Heart right ventricle (tissue), 16 donors: ENCODE results near the gene TVP23C. TPM values are rescaled to one million over a fixed set of nuclear protein-coding genes. Genes with fewer than 3 reads are reported as not detected.
"Not testable (repeated sequence)": the region's sequence is repeated elsewhere in the genome, so short reads cannot be mapped to it uniquely, and the experiment has no call there.

Experiments used
- ATAC-seq, 8 donors: fragments of 200-7000 bp; cut with Tn5 transposase; one replicate each; pipeline ENCODE4 v1.9.1; 2020; ENCODE audit warnings: mild to moderate bottlenecking in 8 of 8, moderate library complexity in 8 of 8, moderate number of reproducible peaks in 1 of 8
- DNase-seq, 2 donors: peaks; one replicate each; pipeline ENCODE4 v3.0.0-alpha.2; 2020
- H3K27ac ChIP-seq, 10 donors: fragments of 200-600 bp; sonication (generic) in 2 of 10; one replicate each; pipeline versions ENCODE4 v1.5.0 to v1.8.0; 2020 to 2022; ENCODE audit warnings: mild to moderate bottlenecking in 3 of 10
- H3K27me3 ChIP-seq, 7 donors: fragments of 200-600 bp; one replicate each; pipeline ENCODE4 v1.8.0; 2021 to 2022; ENCODE audit warnings: mild to moderate bottlenecking in 2 of 7
- H3K36me3 ChIP-seq, 9 donors: fragments of 200-600 bp; sonication (generic) in 1 of 9; one replicate each; pipeline versions ENCODE4 v1.5.0 to v1.8.0; 2020 to 2022; ENCODE audit warnings: mild to moderate bottlenecking in 2 of 9
- H3K4me1 ChIP-seq, 9 donors: fragments of 200-600 bp; sonication (generic) in 1 of 9; one replicate each; pipeline versions ENCODE4 v1.5.0 to v1.8.0; 2020 to 2022; ENCODE audit warnings: mild to moderate bottlenecking in 4 of 9
- H3K4me3 ChIP-seq, 10 donors: fragments of 200-600 bp; sonication (generic) in 2 of 10; one replicate each; pipeline versions ENCODE4 v1.5.0 to v1.8.0; 2020 to 2022; ENCODE audit warnings: mild to moderate bottlenecking in 7 of 10, moderate library complexity in 2 of 10
- H3K9me3 ChIP-seq, 11 donors: fragments of 200-600 bp in 10 of 11; sonication (generic) in 2 of 11; one replicate each; pipeline versions ENCODE4 v1.5.0 to v1.8.0; 2013 to 2022; ENCODE audit warnings: mild to moderate bottlenecking in 2 of 11, control low read depth in 1 of 11, moderate library complexity in 1 of 11
- WGBS, 2 donors: extraction: QIAGEN DNeasy Blood & Tissue Kit; methylation state at CpG; one replicate each; pipeline ENCODE4 v1.1.7; 2013; ENCODE audit warnings: inconsistent platforms in 1 of 2; 5-methylcytosine and 5-hydroxymethylcytosine counted together
- intact Hi-C, 10 donors: fragments of 100-400 bp; cut with DNase I; formaldehyde crosslinking; loops; one replicate each; pipeline versions ENCODE4 v1.11.1 to v1.14.2; 2022
- long read RNA-seq, 3 donors: library from polyadenylated mRNA; unstranded; transcript quantifications; one replicate each; pipeline ENCODE4 v2.0.0, GENCODE V29; 2020 to 2021
- polyA plus RNA-seq, 2 donors: library from polyadenylated mRNA; stranded (reverse); fragments of 200-250 nt; gene quantifications; one replicate each; pipeline ENCODE4 v1.2.3, GENCODE V29; 2013
- total RNA-seq, 10 donors: library from RNA; stranded (reverse); fragmentation: NEBNext Ultra II Directional in 3 of 10; extraction: Animal tissue kit (Norgen Biotek cat#: 25700) in 3 of 10; gene quantifications; one replicate each; pipeline versions ENCODE4 v1.2.1 to v1.2.4, GENCODE V29; 2021 to 2023
- donor health status: Arrhythmogenic right ventricular cardiomyopathy.
- donor health status: ischemic (EF 13 %, LVEDD 7.1; RV severe dilation, severe dysfunction).
- donor health status: healthy with polysubstance abuse.
- donor health status: DM: no; HTN: yes; CAD: no.
- donor health status: DM: no; HTN: no; CAD: no.
- donor health status: ischemic (EF 25% LVEDD 6.9; RV normal size, moderate dysfunction).
- donor health status: ischemic (EF 25% LVEDD 5.7; RV mildly dilated, moderate dysfunction).
- donor health status: healthy.
- donor health status: DM: yes; HTN: yes; CAD: no.
- donor health status: Ischemic cardiomyopathy.
- donor health status: ischemic (EF 35%, LVEDD 5.7; RV mildly dilated, moderate dysfunction).
- donor health status: nonischemic (EF 11% LVEDD 7.7; RV severe dilation, severe dysfunction).
- donor health status: DM: yes; HTN: yes; CAD: no.
- donor health status: PGD.
- donor health status: ischemic (EF 29% LVEDD 5.4; RV normal size, mild dysfunction).
- donor health status: nonischemic (EF 23%, LVEDD 6.1; RV moderate dilation, normal function).

Gene TVP23C
- total RNA-seq (1 to 10 TPM; 2.5 to 8.2 (median 5.0) TPM), polyA plus RNA-seq (1 to 10 TPM; 2.0 to 5.3 TPM)
- long read RNA-seq, donor 1, partial matches to known transcripts, result 0 of 1 reads
- long read RNA-seq, donor 1, other reads (novel, unspliced or antisense), result 1 of 1 reads
- long read RNA-seq, donor 2, result 0 reads
- long read RNA-seq, donor 3, partial matches to known transcripts, result 0 of 1 reads
- long read RNA-seq, donor 3, other reads (novel, unspliced or antisense), result 1 of 1 reads

DNA sequence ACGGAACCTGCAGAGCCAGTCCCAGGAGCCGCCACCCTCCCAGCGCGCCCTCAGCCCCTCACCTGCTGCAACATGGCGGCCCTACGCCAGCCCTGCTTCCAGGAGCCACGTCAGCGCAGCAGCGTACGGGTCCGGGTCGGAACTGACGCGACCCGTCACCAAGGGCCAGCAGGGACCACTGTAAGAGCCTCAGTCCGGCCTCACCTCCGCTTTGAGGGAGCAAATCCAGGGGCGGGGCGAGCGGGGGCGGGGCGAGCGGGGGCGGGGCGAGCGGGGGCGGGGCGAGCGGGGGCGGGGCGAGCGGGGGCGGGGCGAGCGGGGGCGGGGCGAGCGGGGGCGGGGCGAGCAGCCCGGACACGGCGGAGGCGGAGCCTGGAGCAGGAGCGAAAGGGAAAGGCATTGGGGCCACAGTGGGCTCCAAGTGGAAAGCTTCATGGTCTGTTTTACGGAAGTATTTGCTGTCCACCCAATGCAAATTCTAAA is at the start of gene TVP23C:
TSS of gene TVP23C (minus strand) at position 109 of the 483 bp plus-strand sequence. CDS start at position 74, 35 bp downstream.
- H3K4me1 ChIP-seq, intact Hi-C loops, H3K9me3 ChIP-seq, H3K36me3 ChIP-seq, H3K27me3 ChIP-seq: not testable (repeated sequence)
- H3K4me3 ChIP-seq, result peak within 1 kb of the TSS; percentile 67 to 88 (median 76)
- ATAC-seq (peak; percentile 89 to 94 (median 91)), DNase-seq (peak; percentile 72 to 73)
- WGBS, 2 donors, result 1% methylated on average over 32 to 44 of the region's 46 CpGs
- peak within 1 kb of the TSS in 9 of 10 donors; percentile 58 to 82 (median 73) for H3K27ac ChIP-seq

GRCh38 chr17:15592960-15593359 is 29.7 kb upstream of the TVP23C start:
- H3K36me3 ChIP-seq, H3K4me1 ChIP-seq, ATAC-seq, H3K27ac ChIP-seq, intact Hi-C loops, H3K9me3 ChIP-seq, DNase-seq, H3K4me3 ChIP-seq, H3K27me3 ChIP-seq: not testable (repeated sequence)
- 97 to 100% methylated on average over 8 of the region's 8 CpGs for whole genome bisulfite sequencing, 2 donors

GRCh38 chr17:15591986-15592385 is 28.7 kb upstream of the TVP23C start:
- H3K36me3 ChIP-seq, H3K4me3 ChIP-seq, H3K27ac ChIP-seq, H3K9me3 ChIP-seq, H3K27me3 ChIP-seq, intact Hi-C loops, DNase-seq, H3K4me1 ChIP-seq, ATAC-seq: not testable (repeated sequence)
- 81 to 87% methylated on average over 5 of the region's 5 CpGs for WGBS, 2 donors

GRCh38 chr17:15590844-15591243 is 27.6 kb upstream of the TVP23C start:
- intact Hi-C loops, H3K36me3 ChIP-seq, H3K27me3 ChIP-seq, DNase-seq, H3K9me3 ChIP-seq, H3K27ac ChIP-seq, H3K4me1 ChIP-seq, H3K4me3 ChIP-seq: not testable (repeated sequence)
- 92 to 100% methylated on average over 1 of the region's 1 CpG for WGBS, 2 donors
- peak in 2 of 8 donors; percentile 27 to 55 for ATAC-seq

- WGBS, 2 donors, result 75 to 81% methylated on average over 12 to 13 of the region's 17 CpGs
- H3K27me3 ChIP-seq, H3K4me3 ChIP-seq, H3K4me1 ChIP-seq, H3K27ac ChIP-seq, H3K9me3 ChIP-seq, DNase-seq, H3K36me3 ChIP-seq, ATAC-seq, intact Hi-C loops: not testable (repeated sequence)
Observed at GRCh38 chr17:15589544-15590536, 26.6 kb upstream of the TVP23C start.

- 88 to 95% methylated on average over 8 of the region's 8 CpGs for whole genome bisulfite sequencing, 2 donors
Observed at GRCh38 chr17:15588017-15588416, 24.7 kb upstream of the TVP23C start.

DNA sequence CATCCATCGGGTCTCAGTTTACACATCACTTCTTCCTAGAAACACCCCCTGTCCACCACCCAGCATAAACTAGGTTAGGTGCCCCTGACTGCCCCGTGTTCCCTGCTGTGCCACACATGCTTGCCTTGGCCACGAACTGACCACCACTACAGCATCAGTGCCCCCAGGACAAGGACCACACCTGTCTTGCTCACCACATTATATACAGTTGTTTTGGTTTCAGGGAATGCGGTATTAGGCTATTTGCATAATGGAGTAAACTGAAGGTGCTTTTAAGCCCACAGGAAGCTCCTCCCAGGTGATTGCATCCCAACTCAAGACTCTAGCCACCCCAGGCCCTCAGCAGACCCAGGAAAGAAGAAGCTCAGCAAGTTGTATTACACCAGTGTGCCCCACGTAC is 20.0 kb upstream of the TVP23C start:
- H3K4me1 ChIP-seq, H3K4me3 ChIP-seq, H3K9me3 ChIP-seq, H3K36me3 ChIP-seq, DNase-seq, H3K27ac ChIP-seq, H3K27me3 ChIP-seq, intact Hi-C loops, ATAC-seq: not testable (repeated sequence)
- WGBS, 2 donors, result 71 to 86% methylated on average over 2 to 3 of the region's 5 CpGs

More at GRCh38 chr17:15588017-15588416, 24.7 kb upstream of the TVP23C start:
- H3K27me3 ChIP-seq, H3K9me3 ChIP-seq, DNase-seq, intact Hi-C loops, H3K36me3 ChIP-seq, H3K4me1 ChIP-seq, ATAC-seq, H3K27ac ChIP-seq, H3K4me3 ChIP-seq: not testable (repeated sequence)

GRCh38 chr17:15581462-15581861 is 18.2 kb upstream of the TVP23C start:
- intact Hi-C loops, H3K9me3 ChIP-seq: not testable (repeated sequence)
- peak in 1 of 8 donors; percentile 50 for ATAC-seq

GRCh38 chr17:15576848-15577247 is 13.6 kb upstream of the TVP23C start:
- H3K27ac ChIP-seq, H3K9me3 ChIP-seq, ATAC-seq, H3K4me3 ChIP-seq, H3K27me3 ChIP-seq, DNase-seq, H3K4me1 ChIP-seq, H3K36me3 ChIP-seq, intact Hi-C loops: not testable (repeated sequence)
- WGBS, 2 donors, result no CpG with 5 or more reads among the region's 1 CpG

More at GRCh38 chr17:15581462-15581861, 18.2 kb upstream of the TVP23C start:
- H3K27ac ChIP-seq, H3K27me3 ChIP-seq, H3K4me3 ChIP-seq, H3K4me1 ChIP-seq, H3K36me3 ChIP-seq, DNase-seq: not testable (repeated sequence)
- 75 to 97% methylated on average over 4 of the region's 4 CpGs for WGBS, 2 donors

DNA sequence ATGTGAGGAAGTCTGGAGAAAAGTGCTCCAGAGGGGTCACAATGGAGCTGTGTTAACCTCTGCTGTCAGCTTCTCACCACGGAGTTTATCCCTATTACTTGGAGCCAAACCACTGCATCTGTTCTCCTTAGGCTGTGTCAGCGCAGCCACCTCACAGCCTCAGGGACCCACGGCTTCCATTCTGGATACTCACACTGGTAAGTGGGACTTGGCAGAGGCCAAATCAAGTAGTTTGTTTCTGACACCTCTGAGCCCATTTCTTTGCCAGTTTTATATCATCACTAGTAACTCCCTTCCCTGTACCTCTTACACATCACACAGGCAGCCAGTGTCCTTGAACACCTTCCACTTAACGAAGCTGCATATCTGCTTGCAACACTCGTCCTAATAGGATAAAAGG is 11.4 kb upstream of the TVP23C start:
- H3K4me1 ChIP-seq, DNase-seq, H3K27ac ChIP-seq, intact Hi-C loops, H3K36me3 ChIP-seq, H3K4me3 ChIP-seq, H3K9me3 ChIP-seq: not testable (repeated sequence)
- WGBS, 2 donors, result 48 to 76% methylated on average over 2 of the region's 5 CpGs
- ATAC-seq, result peak in 4 of 8 donors; percentile 26 to 90 (median 67)
- peaks cover 0 to 16% (median 0%) of the 10 kb centered on the region in 7 donors for H3K27me3 ChIP-seq

- H3K4me1 ChIP-seq, intact Hi-C loops, H3K36me3 ChIP-seq, DNase-seq, H3K9me3 ChIP-seq, H3K27ac ChIP-seq, H3K4me3 ChIP-seq: not testable (repeated sequence)
- ATAC-seq, result peak in 1 of 8 donors; percentile 47
- WGBS, 2 donors, result 23 to 27% methylated on average over 4 of the region's 4 CpGs
- peaks cover 0 to 18% (median 0%) of the 10 kb centered on the region in 7 donors for H3K27me3 ChIP-seq
Observed at GRCh38 chr17:15573870-15574269, 10.6 kb upstream of the TVP23C start.
